WI38 (cell line): ENCODE measurements around the gene KLF6.
"Not testable (repeated sequence)": the region's sequence is repeated elsewhere in the genome, so short reads cannot be mapped to it uniquely, and the experiment has no call there.

Experiments
- H3K4me3 ChIP-seq: 2 replicates; pipeline ENCODE4 v1.5.1; 2011; ENCODE audit warnings: low read depth, mild to moderate bottlenecking, control low read depth, low read length
- TF ChIP-seq, protein P1 (sequence below): IDR thresholded peaks from 2 replicates; pipeline ENCODE4 v1.5.1; 2012; ENCODE audit warnings: low read depth, mild to moderate bottlenecking, control low read depth, low read length

KLF6 gene

DNA sequence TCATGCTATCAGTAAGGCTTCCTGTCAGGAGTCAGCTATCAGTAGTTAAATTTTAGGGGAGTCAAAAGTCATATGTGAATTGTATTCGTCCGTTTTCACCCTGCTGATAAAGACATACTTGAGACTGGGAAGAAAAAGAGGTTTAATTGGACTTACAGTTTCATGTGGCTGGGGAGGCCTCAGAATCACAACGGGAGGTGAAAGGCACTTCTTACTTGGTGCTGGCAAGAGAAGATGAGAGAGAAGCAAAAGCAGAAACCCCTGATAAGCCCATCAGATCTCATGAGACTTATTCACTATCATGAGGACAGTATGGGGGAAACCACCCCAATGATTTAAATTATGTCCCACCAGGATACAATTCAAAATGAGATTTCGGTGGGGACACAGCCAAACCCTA, 47.1 kb downstream of the KLF6 start:
- TF ChIP-seq, protein P1, sequence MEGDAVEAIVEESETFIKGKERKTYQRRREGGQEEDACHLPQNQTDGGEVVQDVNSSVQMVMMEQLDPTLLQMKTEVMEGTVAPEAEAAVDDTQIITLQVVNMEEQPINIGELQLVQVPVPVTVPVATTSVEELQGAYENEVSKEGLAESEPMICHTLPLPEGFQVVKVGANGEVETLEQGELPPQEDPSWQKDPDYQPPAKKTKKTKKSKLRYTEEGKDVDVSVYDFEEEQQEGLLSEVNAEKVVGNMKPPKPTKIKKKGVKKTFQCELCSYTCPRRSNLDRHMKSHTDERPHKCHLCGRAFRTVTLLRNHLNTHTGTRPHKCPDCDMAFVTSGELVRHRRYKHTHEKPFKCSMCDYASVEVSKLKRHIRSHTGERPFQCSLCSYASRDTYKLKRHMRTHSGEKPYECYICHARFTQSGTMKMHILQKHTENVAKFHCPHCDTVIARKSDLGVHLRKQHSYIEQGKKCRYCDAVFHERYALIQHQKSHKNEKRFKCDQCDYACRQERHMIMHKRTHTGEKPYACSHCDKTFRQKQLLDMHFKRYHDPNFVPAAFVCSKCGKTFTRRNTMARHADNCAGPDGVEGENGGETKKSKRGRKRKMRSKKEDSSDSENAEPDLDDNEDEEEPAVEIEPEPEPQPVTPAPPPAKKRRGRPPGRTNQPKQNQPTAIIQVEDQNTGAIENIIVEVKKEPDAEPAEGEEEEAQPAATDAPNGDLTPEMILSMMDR, result no peak

DNA sequence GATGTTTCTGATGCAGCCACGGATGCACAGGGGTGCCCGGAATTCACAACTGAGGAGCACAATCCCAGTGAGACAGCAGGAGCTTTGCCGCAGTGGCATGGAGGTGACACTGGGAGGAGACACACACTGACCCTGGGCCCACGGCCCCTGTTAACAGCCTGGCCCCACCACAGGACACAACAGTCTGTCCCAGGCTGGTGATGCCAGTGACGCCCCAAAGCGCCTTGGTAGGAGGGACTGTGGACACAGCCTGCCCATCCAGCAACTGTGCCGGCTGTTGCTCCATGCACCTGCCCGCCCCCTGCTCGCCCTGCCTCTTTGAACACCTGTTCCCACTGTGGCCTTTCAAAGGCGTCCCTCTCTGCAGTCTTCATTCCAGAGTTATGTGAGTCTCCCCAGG, 49.8 kb downstream of the KLF6 start:
- TF ChIP-seq, protein P1, result no peak

More for the DNA sequence above, 47.1 kb downstream of the KLF6 start:
- H3K4me3 ChIP-seq, result no peak overlapping the region

DNA sequence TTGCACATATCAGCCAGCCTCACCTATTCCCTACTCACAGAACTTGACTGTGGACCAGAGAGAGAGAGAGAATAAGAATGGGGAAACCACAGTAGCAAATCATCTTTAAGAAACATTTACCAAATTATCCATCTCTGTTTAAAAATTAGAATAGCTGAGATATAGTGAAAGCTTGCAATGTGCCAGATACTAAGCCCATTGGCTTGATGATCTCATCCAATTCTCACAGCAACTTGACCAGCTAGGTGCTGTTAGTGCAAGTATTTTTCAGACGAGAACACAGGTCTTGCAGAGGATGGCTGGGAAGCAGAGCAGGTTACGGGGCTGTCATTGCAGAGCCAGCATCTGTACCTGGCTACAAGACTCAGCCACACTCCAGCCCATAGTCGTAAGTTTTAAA, 50.9 kb downstream of the KLF6 start:
- TF ChIP-seq, protein P1, result no peak
- no peak overlapping the region for H3K4me3 ChIP-seq

More for the DNA sequence above, 49.8 kb downstream of the KLF6 start:
- H3K4me3 ChIP-seq, result no peak overlapping the region

DNA sequence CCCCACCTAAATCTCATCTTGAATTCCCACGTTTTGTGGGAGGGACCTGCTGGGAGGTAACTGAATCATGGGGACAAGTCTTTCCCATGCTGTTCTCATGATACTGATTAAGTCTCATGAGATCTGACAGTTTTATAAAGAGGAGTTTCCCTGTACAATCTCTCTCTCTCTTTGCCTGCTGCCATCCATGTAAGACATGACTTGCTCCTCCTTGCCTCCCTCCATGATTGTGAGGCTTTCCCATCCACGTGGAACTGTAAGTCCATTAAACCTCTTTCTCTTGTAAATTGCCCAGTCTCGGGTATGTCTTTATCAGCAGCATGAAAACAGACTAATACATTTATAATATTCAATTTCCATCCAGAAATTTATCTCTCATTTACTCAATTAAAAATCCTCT, 52.8 kb downstream of the KLF6 start:
- not testable (repeated sequence) for H3K4me3 ChIP-seq

DNA sequence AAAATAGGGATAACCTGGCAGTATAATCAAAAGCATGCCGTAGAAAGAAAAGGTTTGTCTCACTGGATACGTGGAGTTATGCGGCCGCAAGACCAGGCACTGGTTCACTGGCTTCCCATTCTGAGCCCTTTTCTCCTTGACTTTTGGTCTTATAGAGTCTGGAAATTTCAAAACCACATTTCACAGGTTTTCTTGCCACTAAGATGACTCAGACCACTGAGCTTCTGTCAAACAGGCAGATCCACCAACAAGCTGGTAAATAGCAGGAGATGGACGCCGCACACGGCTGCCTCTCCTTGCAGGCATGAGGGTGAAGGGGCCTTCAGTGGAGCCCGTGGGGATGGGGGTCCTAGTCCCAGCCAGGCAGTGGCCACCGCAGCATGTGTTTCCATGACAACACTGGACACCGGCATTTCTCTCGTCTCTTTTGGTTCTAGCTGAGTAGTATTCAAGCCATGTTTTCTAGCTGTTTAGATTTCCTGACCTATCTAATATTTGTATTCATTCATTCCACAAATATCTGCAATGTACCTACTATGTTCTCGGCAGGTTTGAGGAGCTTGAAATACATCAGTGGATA, 55.5 kb downstream of the KLF6 start:
- TF ChIP-seq, protein P1, result no peak
- no peak overlapping the region for H3K4me3 ChIP-seq

DNA sequence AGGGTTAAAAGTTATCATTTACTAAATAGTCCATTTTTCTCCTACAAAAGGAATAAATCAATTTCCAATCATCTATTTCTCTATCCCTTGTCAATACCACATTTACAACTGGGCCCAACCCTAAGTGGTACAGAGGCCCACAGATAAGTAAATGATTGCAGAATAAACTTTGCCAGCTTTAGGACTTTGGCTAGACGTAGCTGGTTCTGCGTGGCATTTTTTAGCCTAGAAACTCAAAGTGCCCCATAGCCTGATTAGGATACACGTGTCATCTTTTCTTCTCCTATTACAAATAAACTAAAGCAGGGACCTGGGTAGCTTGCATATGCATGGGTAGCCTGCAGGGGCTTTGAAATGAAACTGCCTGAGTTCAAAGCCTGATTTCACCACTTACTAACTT, 56.4 kb downstream of the KLF6 start:
- TF ChIP-seq, protein P1, result no peak
- no peak overlapping the region for H3K4me3 ChIP-seq

DNA sequence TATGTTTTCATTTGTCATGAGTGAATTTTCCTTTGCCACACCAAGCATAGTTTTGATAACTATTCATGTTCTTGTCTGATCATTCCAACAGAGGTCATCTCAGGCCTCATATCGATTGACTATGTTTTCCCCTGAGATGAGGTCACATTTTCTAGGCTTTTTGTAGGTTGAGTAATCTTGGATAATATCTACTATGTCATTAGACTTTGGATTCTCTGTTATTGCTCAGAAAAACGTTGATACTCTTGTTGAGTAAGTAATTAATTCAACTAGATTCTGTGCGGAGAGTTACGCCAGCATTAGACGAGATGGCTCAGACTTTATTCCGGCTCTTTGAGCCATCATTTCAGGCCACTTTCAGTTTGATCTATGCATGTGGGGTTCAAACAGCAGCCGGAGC, 57.7 kb downstream of the KLF6 start:
- no peak overlapping the region for H3K4me3 ChIP-seq
- TF ChIP-seq, protein P1, result no peak
